Progenitor cell of endocrine pancreas (in vitro differentiated cells): ENCODE measurements around the gene ANKRD60. TPM values are rescaled to one million over a fixed set of nuclear protein-coding genes. Genes with fewer than 3 reads are reported as not detected.

Experiments
- DNase-seq: peaks from one replicate; pipeline ENCODE4 v3.0.0; 2021; ENCODE audit warnings: low spot score; ENCODE audit not compliant: unreplicated experiment
- H3K27ac Mint-ChIP-seq: 2 replicates; pipeline ENCODE4 v1.8.0; 2021; ENCODE audit warnings: mild to moderate bottlenecking, moderate library complexity, mixed read lengths
- H3K27me3 Mint-ChIP-seq: 2 replicates; pipeline ENCODE4 v1.8.0; 2021; ENCODE audit warnings: mixed read lengths
- H3K36me3 Mint-ChIP-seq: 2 replicates; pipeline ENCODE4 v1.8.0; 2022; ENCODE audit warnings: mixed read lengths; ENCODE audit not compliant: insufficient read depth
- H3K4me1 Mint-ChIP-seq: 2 replicates; pipeline ENCODE4 v1.8.0; 2021; ENCODE audit warnings: low read depth, mixed read lengths
- H3K4me3 Mint-ChIP-seq: 2 replicates; pipeline ENCODE4 v1.8.0; 2021; ENCODE audit warnings: low read depth, mild to moderate bottlenecking, moderate library complexity, mixed read lengths
- H3K9me3 Mint-ChIP-seq: 2 replicates; pipeline ENCODE4 v1.8.0; 2021; ENCODE audit warnings: low read depth, mixed read lengths
- total RNA-seq: library from RNA; stranded (reverse); gene quantifications from 2 replicates; pipeline ENCODE4 v1.2.1, GENCODE V29; 2021
- TF ChIP-seq, protein P1 (sequence below): fragments of 200-600 bp; sonication (generic); IDR thresholded peaks from one replicate; pipeline ENCODE4 v1.5.0; 2021; ENCODE audit warnings: antibody characterized with exemption, mild to moderate bottlenecking; ENCODE audit not compliant: unreplicated experiment

Gene ANKRD60
- total RNA-seq, 1 donor from 2014 or later = not detected

DNA sequence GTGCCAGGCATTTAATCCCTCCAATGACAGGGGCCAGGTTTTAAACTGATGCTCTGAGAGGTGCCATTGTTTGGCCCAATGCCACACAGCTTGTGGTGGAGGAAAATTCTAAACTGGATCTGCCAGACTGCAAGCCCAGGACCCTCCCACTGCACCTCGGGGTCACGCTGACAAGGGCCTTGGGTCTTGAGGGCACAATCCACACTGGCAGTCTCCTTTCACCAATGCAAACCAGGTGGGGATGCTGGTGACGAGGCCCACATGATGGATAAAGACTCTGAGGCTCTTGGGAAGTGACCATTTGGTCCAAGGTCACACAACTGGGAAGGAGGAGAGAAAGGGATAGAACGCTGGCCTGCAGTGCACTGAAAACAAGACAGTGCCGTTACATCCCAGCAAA is 14.7 kb downstream of the ANKRD60 start:
- H3K4me3 Mint-ChIP-seq = no peak overlapping the region
- peaks cover 35% of the 10 kb centered on the region for H3K27me3 Mint-ChIP-seq
- TF ChIP-seq, protein P1, sequence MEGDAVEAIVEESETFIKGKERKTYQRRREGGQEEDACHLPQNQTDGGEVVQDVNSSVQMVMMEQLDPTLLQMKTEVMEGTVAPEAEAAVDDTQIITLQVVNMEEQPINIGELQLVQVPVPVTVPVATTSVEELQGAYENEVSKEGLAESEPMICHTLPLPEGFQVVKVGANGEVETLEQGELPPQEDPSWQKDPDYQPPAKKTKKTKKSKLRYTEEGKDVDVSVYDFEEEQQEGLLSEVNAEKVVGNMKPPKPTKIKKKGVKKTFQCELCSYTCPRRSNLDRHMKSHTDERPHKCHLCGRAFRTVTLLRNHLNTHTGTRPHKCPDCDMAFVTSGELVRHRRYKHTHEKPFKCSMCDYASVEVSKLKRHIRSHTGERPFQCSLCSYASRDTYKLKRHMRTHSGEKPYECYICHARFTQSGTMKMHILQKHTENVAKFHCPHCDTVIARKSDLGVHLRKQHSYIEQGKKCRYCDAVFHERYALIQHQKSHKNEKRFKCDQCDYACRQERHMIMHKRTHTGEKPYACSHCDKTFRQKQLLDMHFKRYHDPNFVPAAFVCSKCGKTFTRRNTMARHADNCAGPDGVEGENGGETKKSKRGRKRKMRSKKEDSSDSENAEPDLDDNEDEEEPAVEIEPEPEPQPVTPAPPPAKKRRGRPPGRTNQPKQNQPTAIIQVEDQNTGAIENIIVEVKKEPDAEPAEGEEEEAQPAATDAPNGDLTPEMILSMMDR = no peak
- no peak for DNase-seq
- no peaks in the 10 kb centered on the region for H3K4me1 Mint-ChIP-seq
- no peaks in the 10 kb centered on the region for H3K36me3 Mint-ChIP-seq
- peaks cover under 1% of the 10 kb centered on the region for H3K9me3 Mint-ChIP-seq
- no peak overlapping the region for H3K27ac Mint-ChIP-seq

DNA sequence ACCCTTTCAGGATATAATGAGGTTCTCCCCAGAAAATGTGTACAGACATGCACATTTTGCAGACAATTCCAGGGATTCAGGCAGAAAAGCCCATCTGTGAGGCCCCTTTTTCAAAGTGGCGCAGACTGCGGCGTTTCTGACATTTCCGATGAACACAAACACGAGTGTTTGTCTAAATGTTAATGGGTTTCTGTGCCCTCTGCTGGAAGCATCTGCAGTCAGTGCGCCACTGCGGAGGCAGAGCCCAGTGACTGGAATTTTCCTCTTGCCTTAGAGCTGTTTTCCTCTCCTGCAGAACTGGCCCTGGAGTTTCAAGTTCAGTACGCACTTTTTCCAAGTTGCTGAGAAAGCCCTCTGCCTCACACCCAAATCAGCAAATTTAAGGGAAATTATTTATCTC is 15.3 kb downstream of the ANKRD60 start:
- no peak overlapping the region for H3K27ac Mint-ChIP-seq
- no peaks in the 10 kb centered on the region for H3K36me3 Mint-ChIP-seq
- DNase-seq = no peak
- no peak overlapping the region for H3K4me3 Mint-ChIP-seq
- TF ChIP-seq, protein P1 = no peak
- H3K27me3 Mint-ChIP-seq = peaks cover 36% of the 10 kb centered on the region
- no peaks in the 10 kb centered on the region for H3K4me1 Mint-ChIP-seq
- no peaks in the 10 kb centered on the region for H3K9me3 Mint-ChIP-seq

DNA sequence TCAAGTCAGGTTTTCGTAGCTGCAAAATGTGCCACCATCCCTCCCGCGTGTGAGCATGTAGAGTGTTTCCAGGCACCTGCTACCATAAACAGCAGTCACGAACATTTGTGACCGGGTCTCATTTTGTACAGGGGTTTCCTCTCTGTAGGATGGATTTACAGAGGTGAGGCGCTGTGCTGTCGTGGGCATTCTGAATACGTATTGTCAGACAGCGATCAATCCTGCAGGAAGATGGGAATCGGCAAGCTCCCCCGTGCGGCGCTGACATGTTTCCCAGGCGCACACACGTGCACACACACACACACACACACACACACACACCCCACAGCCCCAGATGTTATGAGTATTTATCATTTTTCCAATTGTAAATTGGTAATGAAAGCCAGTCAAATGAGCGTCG is 15.8 kb downstream of the ANKRD60 start:
- TF ChIP-seq, protein P1 = no peak
- Mint-ChIP-seq H3K27me3 (peaks cover 33% of the 10 kb centered on the region), H3K4me3 (no peak overlapping the region), H3K36me3 (no peaks in the 10 kb centered on the region), H3K4me1 (no peaks in the 10 kb centered on the region), H3K27ac (no peak overlapping the region), H3K9me3 (no peaks in the 10 kb centered on the region)
- no peak for DNase-seq

DNA sequence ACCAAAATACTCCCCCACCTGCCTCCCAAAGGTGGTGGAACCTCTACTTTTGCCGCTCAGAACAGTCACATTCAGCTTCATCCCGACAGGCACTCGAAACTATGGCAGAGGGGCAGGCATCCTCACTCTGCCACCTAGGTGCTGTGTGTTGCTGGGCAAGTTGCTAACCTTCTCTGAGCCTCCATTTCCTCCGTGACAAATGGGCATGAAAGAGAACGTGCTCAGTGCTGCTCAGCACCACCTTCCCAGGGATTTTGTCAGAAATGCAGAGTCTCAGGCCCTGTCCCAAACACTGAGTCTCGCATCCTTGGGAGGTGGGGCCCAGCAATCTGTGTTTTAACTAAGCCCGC is 18.1 kb downstream of the ANKRD60 start:
- Mint-ChIP-seq H3K4me3 (no peak overlapping the region), H3K27ac (no peak overlapping the region), H3K27me3 (peaks cover 27% of the 10 kb centered on the region), H3K4me1 (no peaks in the 10 kb centered on the region), H3K36me3 (no peaks in the 10 kb centered on the region), H3K9me3 (no peaks in the 10 kb centered on the region)
- no peak for DNase-seq
- TF ChIP-seq, protein P1 = no peak

DNA sequence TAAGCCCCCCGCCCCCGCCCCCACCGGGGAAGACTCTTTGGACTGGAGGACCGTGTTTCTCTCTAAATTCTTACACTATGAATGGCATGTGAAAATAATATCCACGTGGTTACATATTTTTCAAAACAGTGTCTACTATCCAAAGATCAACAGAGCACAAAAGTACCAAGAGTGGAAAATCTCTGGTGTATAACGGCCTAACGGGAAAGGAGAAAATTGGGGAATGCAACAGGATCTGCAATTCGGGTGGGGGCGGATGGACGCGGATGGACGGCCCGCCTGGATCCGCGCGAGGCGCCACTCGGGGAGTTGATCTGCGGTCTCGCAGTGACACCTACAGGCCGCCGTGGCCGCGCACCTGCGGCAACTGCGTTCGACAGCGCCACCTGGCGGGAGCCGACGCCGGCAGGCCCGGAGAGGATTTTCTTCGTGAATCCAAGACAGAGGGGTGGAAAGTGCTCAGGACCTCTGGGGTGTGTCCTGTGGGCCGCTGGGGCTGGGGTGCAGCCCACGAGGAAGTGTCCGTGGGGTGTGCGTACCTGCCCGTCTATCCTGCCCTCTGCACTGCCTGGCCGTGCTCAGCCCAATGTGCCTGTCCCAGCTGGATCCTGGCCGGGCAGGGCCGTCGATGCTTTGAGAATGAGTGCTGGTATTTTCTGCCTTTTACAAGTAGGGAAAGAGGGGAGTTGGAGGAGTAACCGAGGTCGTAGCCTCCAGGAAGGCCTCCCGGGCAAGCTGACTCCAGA is 18.6 kb downstream of the ANKRD60 start:
- H3K4me3 Mint-ChIP-seq = no peak overlapping the region
- no peaks in the 10 kb centered on the region for H3K9me3 Mint-ChIP-seq
- H3K36me3 Mint-ChIP-seq = no peaks in the 10 kb centered on the region
- TF ChIP-seq, protein P1 = no peak
- DNase-seq = peak; percentile 88
- H3K27ac Mint-ChIP-seq = peak overlapping the region; percentile 1
- H3K4me1 Mint-ChIP-seq = no peaks in the 10 kb centered on the region
- H3K27me3 Mint-ChIP-seq = peaks cover 29% of the 10 kb centered on the region
